CD1c-positive myeloid dendritic cell (primary cell): ENCODE measurements around the gene GMPR2.
"Not testable (repeated sequence)": the region's sequence is repeated elsewhere in the genome, so short reads cannot be mapped to it uniquely, and the experiment has no call there.

Experiments used
- DNase-seq: peaks from one replicate; pipeline ENCODE4 v3.0.0-alpha.2; 2016; ENCODE audit errors: extremely low spot score

Gene GMPR2

GRCh38 chr14:24231263-24232120, 1.2 kb upstream of the GMPR2 start:
- DNase-seq, result no peak

- peak; percentile 97 for DNase-seq
These were observed 546 bp upstream of the GMPR2 start, which contains the start of gene NEDD8 for GRCh38 chr14:24232121-24232644. Gene NEDD8, minus strand, starts transcription at chr14:24232367. Its CDS starts 100 bp downstream, at chr14:24232267.

- DNase-seq, result no peak
These were observed 773 bp downstream of the GMPR2 start for GRCh38 chr14:24233538-24233866.

- no peak for DNase-seq
These were observed 1.6 kb downstream of the GMPR2 start for GRCh38 chr14:24234095-24235005.

GRCh38 chr14:24235804-24236688, 3.3 kb downstream of the GMPR2 start:
- no peak for DNase-seq

GRCh38 chr14:24236689-24237462, 4.1 kb downstream of the GMPR2 start:
- no peak for DNase-seq

GRCh38 chr14:24237463-24237955, 4.8 kb downstream of the GMPR2 start:
- DNase-seq, result no peak

GRCh38 chr14:24238123-24238522, 5.4 kb downstream of the GMPR2 start:
- no peak for DNase-seq

- no peak for DNase-seq
These were observed 5.9 kb downstream of the GMPR2 start for GRCh38 chr14:24238527-24239037.

- no peak for DNase-seq
These were observed 7.6 kb downstream of the GMPR2 start for GRCh38 chr14:24240110-24240918.

GRCh38 chr14:24241829-24242443, 9.2 kb downstream of the GMPR2 start:
- peak; percentile 96 for DNase-seq

- peak; percentile 45 for DNase-seq
These were observed 10.7 kb downstream of the GMPR2 start for GRCh38 chr14:24243336-24243836.

- not testable (repeated sequence) for DNase-seq
These were observed 12.6 kb downstream of the GMPR2 start for GRCh38 chr14:24245350-24245749.

GRCh38 chr14:24246765-24247212, 14.1 kb downstream of the GMPR2 start:
- peak; percentile 17 for DNase-seq

- DNase-seq, result no peak
These were observed 14.7 kb downstream of the GMPR2 start for GRCh38 chr14:24247422-24247821.

GRCh38 chr14:24249230-24250021, 16.7 kb downstream of the GMPR2 start:
- no peak for DNase-seq

GRCh38 chr14:24250354-24250753, 17.6 kb downstream of the GMPR2 start:
- DNase-seq, result no peak

- DNase-seq, result no peak
These were observed 19.2 kb downstream of the GMPR2 start for GRCh38 chr14:24251880-24252288.
